ENCODE data around the gene TMEM151A.
A peak's percentile ranks its signal among the peaks of the same experiment; 100 is the strongest.

Gene TMEM151A

GRCh38 chr11:66283461-66284105 is 8.1 kb upstream of the TMEM151A start:
- DNase-seq: no peak

GRCh38 chr11:66284526-66285078 is 7.1 kb upstream of the TMEM151A start:
- DNase-seq: no peak

- DNase-seq: no peak
Observed at GRCh38 chr11:66285250-66285947, 6.3 kb upstream of the TMEM151A start.

GRCh38 chr11:66286699-66287098 is 5.0 kb upstream of the TMEM151A start:
- DNase-seq: no peak

- no peak for DNase-seq
Observed at GRCh38 chr11:66287211-66287888, 4.3 kb upstream of the TMEM151A start.

- DNase-seq: no peak
Observed at GRCh38 chr11:66287889-66288670, 3.6 kb upstream of the TMEM151A start.

- peak; percentile 99 for DNase-seq
Observed at GRCh38 chr11:66288671-66289547, 2.8 kb upstream of the TMEM151A start, which contains the start of gene YIF1A. YIF1A (minus strand) TSS chr11:66289143; CDS start chr11:66288985, 158 bp downstream.

GRCh38 chr11:66289548-66290329 is 2.0 kb upstream of the TMEM151A start:
- DNase-seq: peak; percentile 44

GRCh38 chr11:66290330-66290621 is 1.4 kb upstream of the TMEM151A start:
- no peak for DNase-seq

- no peak for DNase-seq
Observed at GRCh38 chr11:66291303-66291705, 390 bp upstream of the TMEM151A start.

GRCh38 chr11:66292543-66293332 is 1.0 kb downstream of the TMEM151A start:
- DNase-seq: no peak

- no peak for DNase-seq
Observed at GRCh38 chr11:66293352-66293751, 1.7 kb downstream of the TMEM151A start.

- no peak for DNase-seq
Observed at GRCh38 chr11:66293777-66294625, 2.3 kb downstream of the TMEM151A start.

- DNase-seq: no peak
Observed at GRCh38 chr11:66294626-66295620, 3.2 kb downstream of the TMEM151A start.

GRCh38 chr11:66297610-66298009 is 5.9 kb downstream of the TMEM151A start:
- DNase-seq: no peak

GRCh38 chr11:66299186-66299585 is 7.5 kb downstream of the TMEM151A start:
- DNase-seq: no peak

GRCh38 chr11:66302656-66303055 is 11.0 kb downstream of the TMEM151A start:
- DNase-seq: no peak

- DNase-seq: no peak
Observed at GRCh38 chr11:66309475-66309874, 17.8 kb downstream of the TMEM151A start.
